NT2/D1 (cell line): Measurements from ENCODE around the gene COG7.

Source experiments
- YY1 ChIP-seq: IDR thresholded peaks from 2 replicates; pipeline ENCODE4 v1.6.1; 2011; ENCODE audit not compliant: insufficient read length, insufficient read depth
- ZNF274 ChIP-seq: IDR thresholded peaks from 2 replicates; pipeline ENCODE4 v1.6.1; 2011; ENCODE audit warnings: mild to moderate bottlenecking, low read depth, low read length

- TF ChIP-seq YY1 (no peak), ZNF274 (no peak)
Observed at GRCh38 chr16:23394141-23394831, 58.7 kb downstream of the COG7 start.
